Neural progenitor cell (in vitro differentiated cells): ENCODE measurements around the gene ZSCAN32. TPM values are rescaled to one million over a fixed set of nuclear protein-coding genes. Genes with fewer than 3 reads are reported as not detected.

ENCODE experiments used
- DNase-seq: peaks from one replicate; pipeline ENCODE4 v3.0.0-alpha.2; 2016; ENCODE audit warnings: low spot score
- H2AFZ ChIP-seq: fragments of 200-600 bp; sonication (generic); replicated peaks from 2 replicates; pipeline ENCODE4 v1.6.1; 2016; ENCODE audit warnings: antibody characterized with exemption
- H3F3A ChIP-seq: fragments of 200-600 bp; sonication (generic); 2 replicates; pipeline ENCODE4 v1.6.1; 2016; ENCODE audit warnings: antibody characterized with exemption, low read depth
- H3K27ac ChIP-seq: fragments of 200-600 bp; sonication (generic); 2 replicates; pipeline ENCODE4 v1.5.1; 2016; ENCODE audit warnings: mild to moderate bottlenecking
- H3K27me3 ChIP-seq: fragments of 200-600 bp; sonication (generic); 2 replicates; pipeline ENCODE4 v1.6.1; 2016; ENCODE audit warnings: mild to moderate bottlenecking, moderate library complexity
- H3K36me3 ChIP-seq: fragments of 200-600 bp; sonication (generic); 2 replicates; pipeline ENCODE4 v1.5.1; 2016
- H3K4me1 ChIP-seq: fragments of 200-600 bp; sonication (generic); 2 replicates; pipeline ENCODE4 v1.6.1; 2016; ENCODE audit warnings: mixed run types
- H3K4me2 ChIP-seq: fragments of 200-600 bp; sonication (generic); 2 replicates; pipeline ENCODE4 v1.6.1; 2016
- H3K4me3 ChIP-seq: fragments of 200-600 bp; sonication (generic); 2 replicates; pipeline ENCODE4 v1.5.1; 2016
- H3K79me2 ChIP-seq: fragments of 200-600 bp; sonication (generic); 2 replicates; pipeline ENCODE4 v1.6.1; 2016; ENCODE audit warnings: low read depth
- H3K9ac ChIP-seq: fragments of 200-600 bp; sonication (generic); 2 replicates; pipeline ENCODE4 v1.6.1; 2016
- H3K9me3 ChIP-seq: fragments of 200-600 bp; sonication (generic); 2 replicates; pipeline ENCODE4 v1.5.1; 2016; ENCODE audit warnings: low read depth
- H4K20me1 ChIP-seq: fragments of 200-600 bp; sonication (generic); 2 replicates; pipeline ENCODE4 v1.6.1; 2016; ENCODE audit warnings: low read depth
- H3K27ac Mint-ChIP-seq: 3 replicates; pipeline ENCODE4 v1.8.0; 2021; ENCODE audit warnings: mixed read lengths
- H3K27me3 Mint-ChIP-seq: 2 replicates; pipeline ENCODE4 v1.8.0; 2022; ENCODE audit warnings: low read depth, mild to moderate bottlenecking, inconsistent platforms, moderate library complexity, mixed read lengths; ENCODE audit not compliant: insufficient read depth
- H3K36me3 Mint-ChIP-seq: 3 replicates; pipeline ENCODE4 v1.8.0; 2021; ENCODE audit warnings: mixed read lengths
- H3K4me1 Mint-ChIP-seq: 3 replicates; pipeline ENCODE4 v1.8.0; 2021; ENCODE audit warnings: mixed read lengths
- H3K4me3 Mint-ChIP-seq: 3 replicates; pipeline ENCODE4 v1.8.0; 2021; ENCODE audit warnings: mild to moderate bottlenecking, moderate library complexity, mixed read lengths
- H3K9me3 Mint-ChIP-seq: 3 replicates; pipeline ENCODE4 v1.8.0; 2020; ENCODE audit warnings: mixed read lengths
- CTCF ChIP-seq: fragments of 200-600 bp; sonication (generic); IDR thresholded peaks from 2 replicates; pipeline ENCODE4 v1.5.1; 2017; ENCODE audit warnings: antibody characterized with exemption, mild to moderate bottlenecking
- EZH2 ChIP-seq: fragments of 200-600 bp; sonication (generic); IDR thresholded peaks from 2 replicates; pipeline ENCODE4 v1.6.1; 2017; ENCODE audit warnings: antibody characterized with exemption, mild to moderate bottlenecking, moderate library complexity
- EZH2phosphoT487 ChIP-seq: fragments of 200-600 bp; sonication (generic); IDR thresholded peaks from 2 replicates; pipeline ENCODE4 v1.6.1; 2017; ENCODE audit warnings: antibody characterized with exemption
- total RNA-seq: library from RNA; depleted of rRNA; stranded (reverse); fragments of >200 nt; gene quantifications from 2 replicates; pipeline ENCODE4 v1.2.3, GENCODE V29; 2015; ENCODE audit warnings: low replicate concordance

The ZSCAN32 gene
- total RNA-seq, 1 donor from 2014 or later, result 15.8 TPM

DNA sequence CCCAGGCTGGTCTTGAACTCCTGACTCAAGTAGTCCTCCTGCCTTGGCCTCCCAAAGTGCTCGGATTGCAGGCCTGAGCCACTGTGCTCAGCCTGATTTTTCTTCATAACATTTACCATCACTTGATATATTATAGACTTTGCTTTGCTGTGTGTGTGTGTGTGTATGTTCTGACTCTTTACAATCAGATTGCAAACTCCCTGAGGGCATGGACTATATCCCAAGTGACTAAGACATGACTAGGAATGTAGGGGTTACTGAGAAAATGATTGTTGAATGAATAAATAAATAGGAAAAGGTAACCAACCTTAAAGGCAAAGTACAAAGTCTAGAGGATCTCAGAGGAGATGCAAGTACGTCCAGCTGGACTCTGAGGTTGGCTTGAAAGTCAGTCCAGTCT is 54.8 kb downstream of the ZSCAN32 start:
- Histone ChIP-seq H3K79me2 (no peaks in the 10 kb centered on the region), H3K4me1 (no peaks in the 10 kb centered on the region), H3K4me3 (no peak overlapping the region), H3K9ac (no peak overlapping the region), H3K27ac (no peak overlapping the region), H3K4me2 (no peak overlapping the region), H3K36me3 (no peaks in the 10 kb centered on the region), H3F3A (no peaks in the 10 kb centered on the region), H3K27me3 (no peaks in the 10 kb centered on the region), H3K9me3 (peaks cover 4% of the 10 kb centered on the region), H4K20me1 (no peaks in the 10 kb centered on the region), H2AFZ (no peak overlapping the region)
- DNase-seq, result no peak
- TF ChIP-seq CTCF, result no peak
- no peak for TF ChIP-seq EZH2
- TF ChIP-seq EZH2phosphoT487, result no peak
- Mint-ChIP-seq H3K4me3 (no peak overlapping the region), H3K27ac (no peak overlapping the region), H3K27me3 (peaks cover 6% of the 10 kb centered on the region), H3K4me1 (no peaks in the 10 kb centered on the region), H3K9me3 (peaks cover 5% of the 10 kb centered on the region), H3K36me3 (no peaks in the 10 kb centered on the region)

Other genes starting within 250 kb of the ZSCAN32 start
- not detected in 2 replicates for gene OR1F1, start 212.8 kb downstream of the ZSCAN32 start, total RNA-seq
- 9.4 and 10.1 TPM in 2 replicates for gene ZNF200, start 165.8 kb downstream of the ZSCAN32 start, total RNA-seq
- not detected in 2 replicates for gene MEFV, start 144.4 kb downstream of the ZSCAN32 start, total RNA-seq
- 30.1 and 40.8 TPM in 2 replicates for gene ZNF263, start 117.5 kb downstream of the ZSCAN32 start, total RNA-seq
- 6.6 and 10.6 TPM in 2 replicates for gene TIGD7, start 95.6 kb downstream of the ZSCAN32 start, total RNA-seq
- 30.4 and 36.3 TPM in 2 replicates for gene ZNF75A, start 95.5 kb downstream of the ZSCAN32 start, total RNA-seq
- not detected in 2 replicates for gene OR2C1, start 45.1 kb downstream of the ZSCAN32 start, total RNA-seq
- gene ZNF174, start 211 bp upstream of the ZSCAN32 start, total RNA-seq, result 9.9 and 17.8 TPM in 2 replicates
- 1.4 and 2.2 TPM in 2 replicates for gene ZNF597, start 42.5 kb upstream of the ZSCAN32 start, total RNA-seq
- 14.8 and 21.3 TPM in 2 replicates for gene NAA60, start 42.7 kb upstream of the ZSCAN32 start, total RNA-seq
- not detected in 2 replicates for gene C16orf90, start 94.5 kb upstream of the ZSCAN32 start, total RNA-seq
- 26.7 and 40.8 TPM in 2 replicates for gene CLUAP1, start 100.0 kb upstream of the ZSCAN32 start, total RNA-seq
- gene NLRC3, start 176.4 kb upstream of the ZSCAN32 start, total RNA-seq, result 0.25 TPM in 1 of 2 replicates, not detected in the other
- 7.7 and 13.0 TPM in 2 replicates for gene SLX4, start 210.6 kb upstream of the ZSCAN32 start, total RNA-seq